ENCODE data around the gene PSENEN.

PSENEN gene

GRCh38 chr19:35736913-35737886, 8.3 kb upstream of the PSENEN start:
- no peak for DNase-seq

- no peak for DNase-seq
Measured at GRCh38 chr19:35738021-35738886, 7.2 kb upstream of the PSENEN start.

- no peak for DNase-seq
Measured at GRCh38 chr19:35738887-35739229, 6.6 kb upstream of the PSENEN start.

- no peak for DNase-seq
Measured at GRCh38 chr19:35739275-35740107, 6.0 kb upstream of the PSENEN start.

GRCh38 chr19:35740108-35740422, 5.4 kb upstream of the PSENEN start:
- no peak for DNase-seq

- peak; percentile 98 for DNase-seq
Measured at GRCh38 chr19:35740423-35741202, 4.8 kb upstream of the PSENEN start.

- no peak for DNase-seq
Measured at GRCh38 chr19:35741203-35741515, 4.3 kb upstream of the PSENEN start.

GRCh38 chr19:35742121-35742724, 3.2 kb upstream of the PSENEN start, which contains the start of gene IGFLR1:
TSS of gene IGFLR1 (minus strand) at chr19:35742452. CDS start at chr19:35741180, 1,272 bp downstream.
- DNase-seq, result no peak

- no peak for DNase-seq
Measured at GRCh38 chr19:35743640-35744429, 1.6 kb upstream of the PSENEN start.

- peak; percentile 92 for DNase-seq
Measured at GRCh38 chr19:35744430-35745327, 772 bp upstream of the PSENEN start.

- no peak for DNase-seq
Measured at GRCh38 chr19:35746087-35746462, 624 bp downstream of the PSENEN start.

GRCh38 chr19:35746531-35746930, 1.1 kb downstream of the PSENEN start:
- no peak for DNase-seq

GRCh38 chr19:35748106-35749020, 2.9 kb downstream of the PSENEN start, which contains the start of gene LIN37:
TSS of gene LIN37 (plus strand) at chr19:35748576. CDS start at chr19:35748725, 149 bp downstream.
- peak; percentile 98 for DNase-seq

GRCh38 chr19:35750167-35750566, 4.7 kb downstream of the PSENEN start:
- no peak for DNase-seq

GRCh38 chr19:35751839-35752745, 6.6 kb downstream of the PSENEN start:
- DNase-seq, result no peak

- DNase-seq, result no peak
Measured at GRCh38 chr19:35752746-35753350, 7.4 kb downstream of the PSENEN start.
